HCT116 (cell line): ENCODE results near the gene F13A1. TPM values are rescaled to one million over a fixed set of nuclear protein-coding genes. Genes with fewer than 3 reads are reported as not detected.

Experiments
- ATAC-seq: fragments of 200-7000 bp; cut with Tn5 transposase; 2 replicates; pipeline ENCODE4 v1.9.1; 2020; ENCODE audit warnings: mild to moderate bottlenecking, moderate library complexity
- BruUV-seq: library from RNA; stranded (reverse); fragments of 400-500 nt; replicated peaks from 2 replicates; lab custom pipeline; 2021; lab: Mats Ljungman, UMichigan
- CTCF ChIA-PET: fragments of 300-600 bp; sonication (Branson Sonifier 250); formaldehyde crosslinking; loops from one replicate; lab custom pipeline; 2021; ENCODE audit warnings: antibody characterized with exemption; lab: Charles Lee
- POLR2A ChIA-PET: fragments of 300-600, 350-600 bp; sonication (Branson Sonifier 250); formaldehyde crosslinking; loops from one replicate; lab custom pipeline; 2021; ENCODE audit warnings: antibody characterized with exemption; lab: Charles Lee
- RAD21 ChIA-PET, 2 experiments: fragments of 300-600 bp; sonication (Branson Sonifier 250); formaldehyde crosslinking; loops; one replicate each; lab custom pipeline; 2023; ENCODE audit warnings: low total read pairs in 2 of 2; ENCODE audit not compliant: uncharacterized antibody in 2 of 2, unreplicated experiment in 2 of 2, low non-redundant PET in 1 of 2; lab: Charles Lee
- DNase-seq: peaks from one replicate; pipeline ENCODE4 v3.0.0-alpha.2; 2010; ENCODE audit warnings: low read depth, low spot score
- H2AFZ ChIP-seq: fragments of 200-600 bp; shearing (Covaris generic), sonication (generic); 2 replicates; pipeline ENCODE4 v1.6.1; 2017; ENCODE audit warnings: low read depth, mixed run types, mixed read lengths, antibody characterized with exemption, low read length; ENCODE audit not compliant: poor library complexity, severe bottlenecking
- H3K27ac ChIP-seq: 2 replicates; pipeline ENCODE4 v1.5.1; 2012; ENCODE audit warnings: low read depth, low read length
- H3K27me3 ChIP-seq: fragments of 200-600 bp; sonication (generic); 2 replicates; pipeline ENCODE4 v1.6.1; 2016; ENCODE audit warnings: mixed run types, low read length, mixed read lengths; ENCODE audit not compliant: insufficient read depth
- H3K36me3 ChIP-seq, 2 experiments: fragments of 200-500 bp in 1 of 2; fragments of 200-600 bp in 1 of 2; sonication (Bioruptor generic) in 1 of 2; sonication (generic) in 1 of 2; 2 replicates each; pipeline versions ENCODE4 v1.5.1 to v1.6.1; 2014 to 2016; ENCODE audit warnings: low read length in 2 of 2, inconsistent platforms in 1 of 2, mixed read lengths in 1 of 2, mixed run types in 1 of 2; ENCODE audit not compliant: insufficient read depth in 2 of 2, control insufficient read depth in 1 of 2
- H3K4me1 ChIP-seq, 2 experiments: fragments of 200-600 bp in 1 of 2; sonication (generic) in 1 of 2; 2 replicates each; pipeline versions ENCODE4 v1.5.1 to v1.6.1; 2012 to 2017; ENCODE audit warnings: low read length in 2 of 2, inconsistent platforms in 1 of 2, mild to moderate bottlenecking in 1 of 2, mixed read lengths in 1 of 2, mixed run types in 1 of 2, moderate library complexity in 1 of 2; ENCODE audit not compliant: insufficient read depth in 2 of 2, control insufficient read depth in 1 of 2
- H3K4me2 ChIP-seq: fragments of 200-600 bp; sonication (generic); 2 replicates; pipeline ENCODE4 v1.6.1; 2017; ENCODE audit warnings: mixed run types, low read length, mixed read lengths
- H3K4me3 ChIP-seq, 2 experiments: fragments of 200-600 bp in 1 of 2; sonication (generic) in 1 of 2; replicated peaks in 1 of 2; 2 replicates each; pipeline ENCODE4 v1.5.1; 2011 to 2016; ENCODE audit warnings: low read length in 2 of 2, control low read depth in 1 of 2, low read depth in 1 of 2, mild to moderate bottlenecking in 1 of 2, mixed read lengths in 1 of 2, mixed run types in 1 of 2
- H3K79me2 ChIP-seq: fragments of 200-600 bp; sonication (generic); 2 replicates; pipeline ENCODE4 v1.6.1; 2017; ENCODE audit warnings: mild to moderate bottlenecking, mixed run types, low read length, moderate library complexity, mixed read lengths; ENCODE audit not compliant: insufficient read depth
- H3K9ac ChIP-seq: fragments of 200-600 bp; sonication (generic); 2 replicates; pipeline ENCODE4 v1.6.1; 2016; ENCODE audit warnings: low read length, mixed read lengths
- H3K9me2 ChIP-seq: fragments of 200-600 bp; sonication (generic), shearing (Covaris generic); 2 replicates; pipeline ENCODE4 v1.6.1; 2017; ENCODE audit warnings: mixed run types, mild to moderate bottlenecking, moderate library complexity; ENCODE audit not compliant: insufficient read depth
- H3K9me3 ChIP-seq, 2 experiments: fragments of 200-500 bp in 1 of 2; fragments of 200-600 bp in 1 of 2; sonication (Bioruptor generic) in 1 of 2; sonication (generic) in 1 of 2; 2 replicates each; pipeline ENCODE4 v1.6.1; 2014 to 2017; ENCODE audit warnings: low read length in 2 of 2, mixed read lengths in 2 of 2, inconsistent platforms in 1 of 2, low read depth in 1 of 2, mild to moderate bottlenecking in 1 of 2, mixed run types in 1 of 2, moderate library complexity in 1 of 2; ENCODE audit not compliant: control insufficient read depth in 1 of 2, insufficient read depth in 1 of 2
- H4K20me1 ChIP-seq: fragments of 200-600 bp; sonication (generic), shearing (Covaris generic); 2 replicates; pipeline ENCODE4 v1.6.1; 2017; ENCODE audit warnings: mixed run types, mild to moderate bottlenecking, moderate library complexity; ENCODE audit not compliant: insufficient read depth
- ATF3 ChIP-seq: IDR thresholded peaks from 2 replicates; pipeline ENCODE4 v1.6.1; 2012
- CBX3 ChIP-seq: IDR thresholded peaks from 2 replicates; pipeline ENCODE4 v1.6.1; 2012; ENCODE audit warnings: low read depth
- CEBPB ChIP-seq: IDR thresholded peaks from 2 replicates; pipeline ENCODE4 v1.6.1; 2012; ENCODE audit warnings: low read depth
- CTCF ChIP-seq, 3 experiments: fragments of 200-600 bp in 1 of 3; sonication (generic) in 1 of 3; IDR thresholded peaks in 2 of 3; conservative IDR thresholded peaks in 1 of 3; 2 replicates each; pipeline ENCODE4 v1.5.1; 2012 to 2017; ENCODE audit warnings: low read depth in 2 of 3, low read length in 2 of 3, antibody characterized with exemption in 1 of 3, borderline replicate concordance in 1 of 3, control low read depth in 1 of 3, mild to moderate bottlenecking in 1 of 3, mixed read lengths in 1 of 3, mixed run types in 1 of 3, moderate library complexity in 1 of 3; ENCODE audit not compliant: insufficient read depth in 1 of 3
- EGR1 ChIP-seq: IDR thresholded peaks from 2 replicates; pipeline ENCODE4 v1.6.1; 2012; ENCODE audit warnings: low read depth
- EZH2phosphoT487 ChIP-seq: fragments of 200-600 bp; IDR thresholded peaks from 2 replicates; pipeline ENCODE4 v1.6.1; 2018; ENCODE audit warnings: antibody characterized with exemption, borderline replicate concordance
- FOSL1 ChIP-seq: IDR thresholded peaks from 2 replicates; pipeline ENCODE4 v1.6.1; 2012; ENCODE audit warnings: low read depth
- JUND ChIP-seq: IDR thresholded peaks from 2 replicates; pipeline ENCODE4 v1.6.1; 2012
- POLR2A ChIP-seq: IDR thresholded peaks from 2 replicates; pipeline ENCODE4 v1.7.0; 2011; ENCODE audit warnings: borderline replicate concordance; ENCODE audit not compliant: insufficient read depth, insufficient read length; ENCODE audit errors: extremely low read depth
- POLR2AphosphoS5 ChIP-seq: IDR thresholded peaks from 2 replicates; pipeline ENCODE4 v1.6.1; 2011; ENCODE audit warnings: mild to moderate bottlenecking, low read depth, low read length, moderate library complexity
- RAD21 ChIP-seq: IDR thresholded peaks from 2 replicates; pipeline ENCODE4 v1.6.1; 2012; ENCODE audit warnings: low read depth, mild to moderate bottlenecking
- SIN3A ChIP-seq: IDR thresholded peaks from 2 replicates; pipeline ENCODE4 v1.6.1; 2012; ENCODE audit warnings: low read depth
- SP1 ChIP-seq: IDR thresholded peaks from 2 replicates; pipeline ENCODE4 v1.6.1; 2012; ENCODE audit warnings: low read depth
- SRF ChIP-seq: IDR thresholded peaks from 2 replicates; pipeline ENCODE4 v1.6.1; 2012; ENCODE audit warnings: low read depth
- TCF7L2 ChIP-seq: IDR thresholded peaks from 2 replicates; pipeline ENCODE4 v1.7.0; 2011; ENCODE audit warnings: borderline replicate concordance, inconsistent platforms; ENCODE audit not compliant: insufficient read depth, insufficient read length; ENCODE audit errors: extremely low read depth
- YY1 ChIP-seq: IDR thresholded peaks from 2 replicates; pipeline ENCODE4 v1.6.1; 2011; ENCODE audit warnings: low read length, low read depth, moderate library complexity, mild to moderate bottlenecking; ENCODE audit not compliant: insufficient replicate concordance; ENCODE audit errors: extremely low read depth
- ZBTB33 ChIP-seq: IDR thresholded peaks from 2 replicates; pipeline ENCODE4 v1.6.1; 2011; ENCODE audit warnings: mild to moderate bottlenecking, low read length, moderate library complexity; ENCODE audit not compliant: insufficient replicate concordance; ENCODE audit errors: extremely low read depth
- ZFX ChIP-seq: fragments of 450-650 bp; IDR thresholded peaks from 2 replicates; pipeline ENCODE4 v1.6.1; 2017
- ZNF274 ChIP-seq: fragments of 200-500 bp; sonication (Bioruptor generic); IDR thresholded peaks from 2 replicates; pipeline ENCODE4 v1.6.1; 2014; ENCODE audit warnings: mild to moderate bottlenecking, low read depth, low read length, inconsistent platforms
- intact Hi-C: fragments of 100-400 bp; cut with micrococcal nuclease; formaldehyde crosslinking; loops from 2 replicates; pipeline ENCODE4 v1.10.0; 2022
- total RNA-seq: library from RNA; stranded (reverse); gene quantifications from one replicate; pipeline ENCODE4 v1.2.1, GENCODE V29; 2021; ENCODE audit not compliant: unreplicated experiment

The F13A1 gene
- total RNA-seq, 1 experiment from 2014 or later, result 0.34 TPM

DNA sequence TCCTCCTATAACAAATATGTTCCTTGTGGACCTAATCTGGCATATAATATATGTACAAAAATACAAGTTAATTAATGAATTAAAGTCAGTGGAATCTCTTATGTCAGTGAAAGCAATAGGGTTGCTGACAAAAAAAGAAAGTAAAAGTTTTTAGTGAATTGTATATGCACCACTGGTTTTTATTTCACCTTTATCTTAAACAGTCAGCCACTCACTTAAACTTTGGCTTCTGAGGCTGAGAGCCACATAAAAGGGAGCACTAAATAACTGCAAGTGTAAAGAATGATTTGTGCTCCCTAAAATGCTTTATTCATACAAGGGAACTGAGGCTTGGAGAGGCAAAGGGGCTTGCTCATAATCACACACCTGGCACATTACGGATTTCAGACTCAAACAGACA, 9.9 kb upstream of the F13A1 start:
- DNase-seq (no peak), ATAC-seq (no peak)
- Histone ChIP-seq H3K36me3 (no peaks in the 10 kb centered on the region), H2AFZ (no peak overlapping the region), H3K27me3 (peaks cover 52% of the 10 kb centered on the region), H4K20me1 (no peaks in the 10 kb centered on the region), H3K4me1 (no peaks in the 10 kb centered on the region), H3K9me3 (no peaks in the 10 kb centered on the region), H3K9ac (no peak overlapping the region), H3K27ac (no peak overlapping the region), H3K79me2 (no peaks in the 10 kb centered on the region), H3K4me2 (no peak overlapping the region), H3K9me2 (no peaks in the 10 kb centered on the region), H3K4me3 (no peak overlapping the region)
- no TSS peak for BruUV-seq
- intact Hi-C loops, result no loop called here
- TF ChIP-seq CBX3, result no peak
- TF ChIP-seq YY1, result no peak
- no peak for TF ChIP-seq ZFX
- TF ChIP-seq EGR1, result no peak
- TF ChIP-seq SRF, result no peak
- no peak for TF ChIP-seq FOSL1
- TF ChIP-seq ZNF274, result no peak
- TF ChIP-seq CEBPB, result no peak
- no peak for TF ChIP-seq JUND
- TF ChIP-seq CTCF (IDR thresholded peaks at IDR 0.05 in 2 of 3, conservative IDR thresholded peaks at IDR 0.05 in 1 of 3; ENCODE audit: borderline replicate concordance in 1 of 3, insufficient read depth in 1 of 3, low read depth in 2 of 3, low read length in 2 of 3), result no peak
- no peak for TF ChIP-seq SIN3A
- no peak for TF ChIP-seq ATF3
- no peak for TF ChIP-seq TCF7L2
- no peak for TF ChIP-seq RAD21
- no peak for TF ChIP-seq SP1
- no peak for TF ChIP-seq ZBTB33
- TF ChIP-seq POLR2A, result no peak
- TF ChIP-seq POLR2AphosphoS5, result no peak
- TF ChIP-seq EZH2phosphoT487, result no peak
- CTCF ChIA-PET, result no interaction called here
- RAD21 ChIA-PET, result no interaction called here
- POLR2A ChIA-PET, result no interaction called here
